Choroid plexus epithelial cell (primary cell): ENCODE results near the gene ANXA3.
"Not testable (repeated sequence)": the region's sequence is repeated elsewhere in the genome, so short reads cannot be mapped to it uniquely, and the experiment has no call there.

Source experiments
- DNase-seq: peaks from one replicate; pipeline ENCODE4 v3.0.0-alpha.2; 2010; ENCODE audit warnings: low read depth
- H3K4me3 ChIP-seq: 2 replicates; pipeline ENCODE4 v1.5.1; 2011; ENCODE audit warnings: low read depth, mild to moderate bottlenecking, control low read depth, low read length, moderate library complexity
- CTCF ChIP-seq: conservative IDR thresholded peaks from 2 replicates; pipeline ENCODE4 v1.5.1; 2011; ENCODE audit warnings: low read depth, mild to moderate bottlenecking, control low read depth, inconsistent platforms, low read length, moderate library complexity

Gene ANXA3

GRCh38 chr4:78543424-78544125, 8.0 kb upstream of the ANXA3 start:
- no peak overlapping the region for H3K4me3 ChIP-seq
- peak; percentile 39 for DNase-seq
- no peak for TF ChIP-seq CTCF

- DNase-seq = no peak
- TF ChIP-seq CTCF = no peak
Observed at GRCh38 chr4:78544678-78545077, 6.9 kb upstream of the ANXA3 start.

GRCh38 chr4:78545275-78546246, 6.0 kb upstream of the ANXA3 start:
- TF ChIP-seq CTCF = no peak

More at GRCh38 chr4:78544678-78545077, 6.9 kb upstream of the ANXA3 start:
- H3K4me3 ChIP-seq = no peak overlapping the region

GRCh38 chr4:78547899-78548298, 3.7 kb upstream of the ANXA3 start:
- H3K4me3 ChIP-seq, DNase-seq: not testable (repeated sequence)

More at GRCh38 chr4:78545275-78546246, 6.0 kb upstream of the ANXA3 start:
- no peak overlapping the region for H3K4me3 ChIP-seq
- DNase-seq = no peak

- not testable (repeated sequence) for DNase-seq
Observed at GRCh38 chr4:78548889-78549288, 2.7 kb upstream of the ANXA3 start.

GRCh38 chr4:78552389-78553042, 946 bp downstream of the ANXA3 start:
- peak overlapping the region; percentile 70 for H3K4me3 ChIP-seq
- peak; percentile 50 for DNase-seq
- TF ChIP-seq CTCF = no peak

More at GRCh38 chr4:78548889-78549288, 2.7 kb upstream of the ANXA3 start:
- not testable (repeated sequence) for H3K4me3 ChIP-seq

- TF ChIP-seq CTCF = no peak
- H3K4me3 ChIP-seq = no peak overlapping the region
- no peak for DNase-seq
Observed at GRCh38 chr4:78553043-78553396, 1.4 kb downstream of the ANXA3 start.
